Measurements from ENCODE around the gene TIMM23B.
"Not testable (repeated sequence)": the region's sequence is repeated elsewhere in the genome, so short reads cannot be mapped to it uniquely, and the experiment has no call there.

Gene TIMM23B

DNA sequence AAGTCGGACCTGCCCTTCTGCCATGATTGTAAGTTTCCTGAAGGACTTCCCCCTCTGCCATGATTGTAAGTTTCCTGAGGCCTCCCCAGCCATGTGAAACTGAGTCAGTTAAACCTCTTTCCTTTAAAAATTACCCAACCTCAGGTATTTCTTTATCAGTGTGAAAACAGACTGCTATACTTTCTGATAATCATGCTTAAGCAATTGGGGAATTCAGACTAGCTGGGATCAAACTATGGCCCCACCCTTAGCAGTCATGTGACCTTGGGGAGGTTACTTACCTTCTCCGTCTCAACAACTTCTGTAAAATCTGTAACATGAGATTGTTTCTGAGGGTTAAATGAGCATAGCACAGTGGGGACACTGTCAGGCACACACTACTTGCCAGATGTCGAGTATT lies 45.4 kb downstream of the TIMM23B start:
- peak; percentile 4 for DNase-seq

DNA sequence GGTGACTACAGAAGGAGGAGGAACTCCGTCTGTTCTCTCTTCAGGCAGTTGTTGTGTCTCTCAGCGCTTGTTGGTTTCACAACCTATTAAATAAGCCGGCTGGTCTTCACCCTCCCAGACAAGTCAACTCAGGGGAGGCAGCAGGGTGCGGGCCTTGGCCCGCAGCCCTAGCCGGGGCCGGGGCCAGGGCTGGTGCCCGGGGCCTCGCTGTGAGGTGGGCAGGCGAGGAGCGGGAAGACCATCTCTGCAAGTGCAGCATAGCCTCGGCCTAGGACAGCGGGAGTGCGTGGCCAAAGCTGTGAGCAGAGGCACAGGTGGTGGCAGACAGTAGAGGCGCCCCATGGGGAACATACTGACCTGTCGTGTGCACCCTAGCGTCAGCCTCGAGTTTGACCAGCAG lies 46.5 kb downstream of the TIMM23B start, which contains the start of gene AGAP6:
TSS of gene AGAP6 (plus strand) at position 31 of the 400 bp plus-strand sequence. CDS start at position 341, 310 bp downstream.
- DNase-seq: not testable (repeated sequence)

- DNase-seq: not testable (repeated sequence)
Observed at GRCh38 chr10:49995321-49995720, 53.5 kb downstream of the TIMM23B start.

DNA sequence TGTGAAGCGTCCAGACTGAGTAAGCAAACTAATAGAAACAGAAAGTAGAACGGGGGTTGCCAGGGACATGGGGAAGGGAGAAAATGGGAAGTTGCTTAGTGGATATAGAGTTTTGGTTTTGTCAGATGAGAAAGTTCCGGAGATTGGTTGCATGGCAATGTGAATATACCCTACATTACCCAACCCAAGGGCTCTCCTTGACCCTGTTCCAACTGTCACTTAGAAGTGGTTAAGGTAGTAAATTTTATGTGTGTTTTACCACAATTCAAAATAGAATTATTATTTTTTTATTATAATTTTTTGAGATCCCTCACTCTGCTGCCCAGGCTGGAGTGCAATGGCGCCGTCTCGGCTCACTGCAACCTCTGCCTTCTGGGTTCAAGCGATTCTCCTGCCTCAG lies 72.2 kb downstream of the TIMM23B start:
- DNase-seq: peak; percentile 63

DNA sequence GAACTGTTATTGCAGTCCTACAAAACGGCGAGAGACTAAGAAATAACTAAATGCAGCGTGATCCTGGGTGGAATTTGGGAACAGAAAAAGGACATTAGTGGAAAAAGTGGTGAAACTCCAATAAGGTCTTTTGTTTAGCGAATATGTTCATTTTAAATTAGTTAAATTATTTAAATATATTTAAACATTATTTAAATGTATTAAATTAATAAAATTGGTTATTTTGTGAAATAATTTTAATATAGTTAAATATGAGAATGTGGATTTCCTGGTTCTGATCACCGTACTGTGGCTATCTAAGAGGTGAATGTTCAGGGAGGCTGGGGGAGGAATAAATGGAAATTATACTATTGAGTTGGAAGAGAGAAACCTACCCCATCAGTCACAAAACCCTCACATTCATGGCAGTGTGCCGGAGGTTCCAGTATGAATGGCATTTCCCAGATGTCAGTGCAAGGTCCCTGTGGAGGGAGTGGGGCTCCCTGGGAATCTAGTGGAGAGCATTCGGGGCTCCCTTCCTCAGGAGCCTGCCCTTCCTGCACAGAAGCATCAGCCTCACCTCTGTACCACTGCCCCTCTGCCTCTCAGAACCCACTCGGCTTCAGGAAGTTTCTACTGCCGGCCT lies 73.9 kb downstream of the TIMM23B start:
- DNase-seq: not testable (repeated sequence)

DNA sequence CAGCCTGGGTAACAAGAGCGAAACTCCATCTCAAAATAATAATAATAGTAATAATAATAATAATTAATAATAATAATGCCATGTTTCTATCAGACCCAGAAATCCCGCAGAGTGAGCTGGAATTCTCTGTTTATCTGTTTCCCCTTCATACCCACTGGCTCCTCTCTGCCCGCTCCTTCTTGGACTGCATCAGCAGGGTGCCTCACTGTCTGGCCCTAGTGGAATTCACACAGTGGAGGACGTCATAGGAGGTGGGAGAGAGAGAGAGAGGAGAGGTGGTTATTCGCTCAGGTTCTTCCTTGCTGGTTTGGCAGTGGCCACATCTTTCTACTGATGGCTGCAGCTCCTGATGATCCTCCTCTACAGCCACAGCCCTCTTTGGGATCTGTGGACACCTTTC lies 75.1 kb downstream of the TIMM23B start:
- not testable (repeated sequence) for DNase-seq

DNA sequence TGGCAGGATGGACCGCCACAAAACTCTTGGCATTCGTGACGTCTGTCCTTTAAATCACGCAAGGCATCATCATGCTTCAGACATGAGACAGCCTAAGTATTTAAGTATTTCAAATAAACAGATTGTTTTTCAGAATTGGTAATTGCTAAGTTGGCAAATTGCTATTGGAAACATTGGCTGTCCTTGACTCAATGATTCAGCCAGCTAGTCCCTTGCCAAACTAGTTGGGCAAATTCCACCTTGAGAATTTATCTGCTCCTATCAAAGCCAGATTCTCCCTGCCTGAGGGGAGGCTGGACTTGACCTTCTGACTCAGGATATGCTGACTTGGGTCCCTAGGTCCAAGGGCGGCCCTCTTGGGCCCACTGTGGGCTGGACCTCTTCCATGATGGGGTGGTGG lies 75.8 kb downstream of the TIMM23B start:
- not testable (repeated sequence) for DNase-seq

GRCh38 chr10:50019279-50019678 lies 77.4 kb downstream of the TIMM23B start:
- DNase-seq: not testable (repeated sequence)

GRCh38 chr10:50020451-50021024 lies 78.7 kb downstream of the TIMM23B start:
- DNase-seq: not testable (repeated sequence)

- DNase-seq: no peak
Observed at GRCh38 chr10:50021646-50022045, 79.8 kb downstream of the TIMM23B start.

All from inflammatory macrophage treated with lipopolysaccharide for 4 hours (primary cell).